ENCODE results near the gene CNTN4.

DNA sequence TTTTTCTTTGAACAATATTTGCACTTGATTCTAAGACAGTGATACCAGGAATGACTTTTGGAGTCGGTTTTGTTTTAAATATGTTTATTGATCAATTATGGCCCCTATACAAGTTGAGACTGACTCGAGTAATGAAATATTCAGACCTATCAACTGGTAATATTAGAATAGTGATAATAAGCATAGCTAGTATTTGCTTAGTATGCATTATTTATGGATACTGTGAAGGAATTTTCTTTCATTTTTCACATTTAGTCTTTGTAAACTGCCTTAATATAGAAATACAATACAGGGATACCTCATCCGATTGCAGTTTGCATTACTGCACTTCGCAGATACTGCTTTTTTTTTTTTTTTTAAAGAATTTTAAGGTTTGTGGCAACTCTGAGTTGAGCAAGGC lies 107.9 kb downstream of the CNTN4 start:
- TF ChIP-seq POLR2A (IDR thresholded peaks at IDR 0.05) = no peak
- TF ChIP-seq, protein P1, sequence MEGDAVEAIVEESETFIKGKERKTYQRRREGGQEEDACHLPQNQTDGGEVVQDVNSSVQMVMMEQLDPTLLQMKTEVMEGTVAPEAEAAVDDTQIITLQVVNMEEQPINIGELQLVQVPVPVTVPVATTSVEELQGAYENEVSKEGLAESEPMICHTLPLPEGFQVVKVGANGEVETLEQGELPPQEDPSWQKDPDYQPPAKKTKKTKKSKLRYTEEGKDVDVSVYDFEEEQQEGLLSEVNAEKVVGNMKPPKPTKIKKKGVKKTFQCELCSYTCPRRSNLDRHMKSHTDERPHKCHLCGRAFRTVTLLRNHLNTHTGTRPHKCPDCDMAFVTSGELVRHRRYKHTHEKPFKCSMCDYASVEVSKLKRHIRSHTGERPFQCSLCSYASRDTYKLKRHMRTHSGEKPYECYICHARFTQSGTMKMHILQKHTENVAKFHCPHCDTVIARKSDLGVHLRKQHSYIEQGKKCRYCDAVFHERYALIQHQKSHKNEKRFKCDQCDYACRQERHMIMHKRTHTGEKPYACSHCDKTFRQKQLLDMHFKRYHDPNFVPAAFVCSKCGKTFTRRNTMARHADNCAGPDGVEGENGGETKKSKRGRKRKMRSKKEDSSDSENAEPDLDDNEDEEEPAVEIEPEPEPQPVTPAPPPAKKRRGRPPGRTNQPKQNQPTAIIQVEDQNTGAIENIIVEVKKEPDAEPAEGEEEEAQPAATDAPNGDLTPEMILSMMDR (IDR thresholded peaks at IDR 0.05) = no peak

Data from body of pancreas (tissue), 4 donors.